Erythroblast (primary cell): ENCODE results near the gene ALPK3.

ENCODE experiments used
- GATA1 ChIP-seq: IDR thresholded peaks from 2 replicates; pipeline ENCODE4 v1.6.1; 2011; ENCODE audit warnings: low read depth, mild to moderate bottlenecking, control low read depth, low read length, moderate library complexity
- POLR2A ChIP-seq: IDR thresholded peaks from 2 replicates; pipeline ENCODE4 v1.6.1; 2011; ENCODE audit warnings: mild to moderate bottlenecking, low read length

DNA sequence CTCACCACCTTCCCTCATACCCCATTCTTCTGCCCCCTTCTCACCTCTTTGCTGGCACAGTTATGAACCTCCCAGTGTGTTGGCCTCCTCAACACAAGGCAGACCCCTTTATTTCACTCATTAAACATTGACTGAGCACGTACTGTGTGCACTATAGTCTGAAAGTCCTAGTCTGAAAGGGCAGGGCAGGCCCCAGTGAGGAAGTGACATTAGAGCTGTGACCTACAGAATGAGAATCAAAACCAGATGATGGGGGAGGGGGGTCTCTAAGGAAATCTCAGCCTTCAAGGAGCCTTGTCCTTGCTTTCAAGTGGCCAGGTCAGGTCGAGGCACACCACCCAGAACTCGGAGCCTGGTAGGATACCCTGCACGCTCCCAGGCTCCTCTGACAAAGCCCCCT lies 70.8 kb downstream of the ALPK3 start:
- TF ChIP-seq POLR2A (no peak), GATA1 (no peak)
